ENCODE measurements around the gene CLGN.
"Not testable (repeated sequence)": the region's sequence is repeated elsewhere in the genome, so short reads cannot be mapped to it uniquely, and the experiment has no call there.

Gene CLGN, protein sequence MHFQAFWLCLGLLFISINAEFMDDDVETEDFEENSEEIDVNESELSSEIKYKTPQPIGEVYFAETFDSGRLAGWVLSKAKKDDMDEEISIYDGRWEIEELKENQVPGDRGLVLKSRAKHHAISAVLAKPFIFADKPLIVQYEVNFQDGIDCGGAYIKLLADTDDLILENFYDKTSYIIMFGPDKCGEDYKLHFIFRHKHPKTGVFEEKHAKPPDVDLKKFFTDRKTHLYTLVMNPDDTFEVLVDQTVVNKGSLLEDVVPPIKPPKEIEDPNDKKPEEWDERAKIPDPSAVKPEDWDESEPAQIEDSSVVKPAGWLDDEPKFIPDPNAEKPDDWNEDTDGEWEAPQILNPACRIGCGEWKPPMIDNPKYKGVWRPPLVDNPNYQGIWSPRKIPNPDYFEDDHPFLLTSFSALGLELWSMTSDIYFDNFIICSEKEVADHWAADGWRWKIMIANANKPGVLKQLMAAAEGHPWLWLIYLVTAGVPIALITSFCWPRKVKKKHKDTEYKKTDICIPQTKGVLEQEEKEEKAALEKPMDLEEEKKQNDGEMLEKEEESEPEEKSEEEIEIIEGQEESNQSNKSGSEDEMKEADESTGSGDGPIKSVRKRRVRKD

DNA sequence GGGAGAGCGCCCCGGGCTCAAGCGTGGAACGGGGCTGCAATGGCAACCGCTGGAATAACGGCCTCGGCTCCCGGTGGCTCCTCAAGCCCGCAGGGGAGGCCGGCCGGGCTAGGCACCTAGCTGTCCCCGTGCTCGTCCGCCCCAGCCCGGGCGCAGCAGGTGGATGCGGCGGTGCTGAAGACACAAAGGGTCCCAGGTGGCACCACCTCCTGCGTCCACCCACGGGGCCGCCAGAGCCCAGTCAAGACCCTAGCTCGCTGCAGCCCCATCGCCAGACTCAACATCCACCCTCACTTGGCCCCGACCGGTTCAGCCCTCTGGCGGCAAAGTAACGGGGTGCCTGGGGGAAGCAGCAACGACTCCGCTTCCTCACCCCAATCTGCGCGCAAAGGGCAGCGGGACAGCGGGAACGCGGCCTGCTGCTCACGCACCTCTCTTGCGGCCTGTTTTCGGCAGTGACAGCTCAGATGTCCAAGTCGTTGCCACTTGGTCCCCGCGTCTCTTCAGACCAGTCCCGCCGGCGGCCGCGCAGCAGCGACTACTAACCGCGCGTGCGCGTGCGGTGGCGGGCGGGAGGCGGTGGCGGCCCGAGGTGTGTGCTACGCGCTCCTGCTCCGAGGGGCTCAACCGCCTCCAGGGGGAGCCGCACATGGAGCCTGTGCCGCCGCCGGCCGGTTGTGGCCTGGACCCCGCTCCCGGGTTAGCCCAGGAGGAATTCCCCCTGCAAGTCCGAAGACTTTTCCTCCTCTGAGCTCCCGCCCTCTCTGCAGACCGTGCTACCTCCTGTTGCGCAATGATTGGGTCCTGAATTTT lies at the start of gene CLGN:
CLGN (minus strand) TSS at position 543 of the 813 bp plus-strand sequence. CDS start 14,570 bp downstream, outside the sequence.
- DNase-seq: peak; percentile 68 to 98 (median 96)

DNA sequence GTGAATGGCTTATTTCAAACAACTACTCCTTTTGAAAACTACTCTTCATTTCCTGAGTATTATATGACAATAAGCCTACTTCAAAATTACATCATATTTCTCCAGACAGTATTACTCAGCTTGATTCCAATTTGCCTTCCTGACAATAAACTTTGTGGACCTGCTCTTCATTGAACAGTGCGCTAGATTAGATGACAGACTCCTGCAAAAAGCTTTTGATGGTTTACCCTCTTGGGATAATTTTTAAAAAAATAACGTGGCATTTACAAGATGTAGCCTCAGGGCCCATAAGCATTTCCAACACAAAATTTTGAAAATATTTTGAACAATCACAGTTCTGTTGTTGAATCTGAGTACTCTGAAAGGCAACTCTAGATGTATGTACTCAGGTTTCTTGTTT lies 44.7 kb upstream of the CLGN start:
- DNase-seq: peak in 1 of 3 experiments; percentile 53

DNA sequence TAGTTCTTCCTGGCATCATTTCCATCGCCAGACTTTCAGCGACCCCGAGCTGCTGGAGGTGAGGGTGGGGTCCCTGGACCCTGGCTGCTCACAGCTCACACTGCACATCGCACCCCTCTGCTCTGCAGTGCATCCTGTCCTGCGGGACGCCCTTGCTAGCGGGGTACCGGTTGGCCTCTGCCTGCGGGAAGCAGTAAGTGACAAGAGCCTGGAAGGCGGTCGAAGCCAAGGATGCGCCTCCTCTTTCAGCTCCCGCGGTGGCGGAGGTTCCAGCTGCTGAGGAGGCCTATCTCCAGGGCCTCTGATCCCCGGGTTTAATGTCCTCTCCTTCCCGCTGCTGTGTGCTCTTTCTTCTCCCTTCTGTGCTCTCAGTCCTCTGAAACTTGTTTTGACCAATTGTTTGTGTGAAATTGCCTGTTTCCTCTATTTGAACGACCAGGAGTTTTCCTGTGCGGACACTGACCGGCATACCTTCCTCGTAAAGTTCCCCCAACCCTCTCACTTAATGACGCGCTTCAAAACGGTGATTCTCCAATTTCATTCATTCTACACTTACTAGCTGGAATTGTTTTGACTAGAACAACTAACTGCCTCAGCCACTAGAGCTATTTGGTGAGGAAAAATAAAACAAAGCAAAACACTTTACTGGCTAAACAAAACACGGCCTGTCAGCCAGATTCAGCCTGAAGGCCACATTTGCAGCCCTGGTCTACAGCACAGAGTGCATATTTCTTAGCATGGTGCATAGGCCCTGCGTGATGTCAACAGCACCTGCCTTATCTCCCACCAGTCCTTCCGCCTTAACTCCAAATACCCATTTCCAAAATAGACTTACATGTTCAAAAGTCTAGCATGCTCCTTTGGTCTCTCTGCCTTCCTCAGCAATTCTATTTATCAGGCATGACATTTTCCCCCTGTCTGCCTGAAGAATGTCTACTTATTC lies 42.6 kb upstream of the CLGN start:
- no peak for DNase-seq

DNA sequence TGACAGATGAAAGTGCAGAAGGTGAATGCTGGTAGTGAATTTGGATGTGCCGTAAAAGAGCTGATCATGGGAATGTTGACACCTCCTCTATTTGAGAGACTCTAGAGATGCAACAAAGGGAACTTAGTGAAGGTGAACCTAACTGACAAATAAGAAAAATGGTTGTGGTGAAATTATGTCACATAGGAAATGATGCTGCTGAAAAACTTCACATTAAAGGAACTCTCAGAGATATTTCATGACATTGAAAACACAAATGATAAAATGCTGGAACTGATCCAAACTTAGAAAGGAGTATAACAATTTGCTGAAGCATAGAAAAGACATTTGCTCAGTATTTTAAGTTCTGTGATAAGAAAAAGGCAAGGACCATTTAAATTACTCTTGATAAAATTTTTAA lies 38.7 kb upstream of the CLGN start:
- DNase-seq: no peak

DNA sequence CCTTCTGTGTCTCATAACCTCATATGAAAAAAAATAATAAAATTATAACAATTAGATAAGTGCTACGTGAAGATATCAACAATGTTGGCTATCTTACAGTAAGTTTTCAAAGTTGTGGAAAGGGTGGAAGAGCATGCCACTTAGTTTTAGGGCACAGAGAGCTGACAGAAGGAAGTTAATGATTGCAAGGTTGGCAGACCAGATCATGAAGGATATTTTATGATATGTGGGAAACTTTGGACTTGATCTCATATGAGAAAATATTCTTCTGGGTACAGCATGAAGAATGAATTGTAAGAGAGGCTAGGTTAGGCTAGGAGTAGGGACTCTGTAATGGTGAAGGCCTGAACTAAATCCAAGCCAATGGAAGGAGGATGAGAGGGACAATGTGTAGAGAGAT lies 36.2 kb upstream of the CLGN start:
- DNase-seq: no peak

DNA sequence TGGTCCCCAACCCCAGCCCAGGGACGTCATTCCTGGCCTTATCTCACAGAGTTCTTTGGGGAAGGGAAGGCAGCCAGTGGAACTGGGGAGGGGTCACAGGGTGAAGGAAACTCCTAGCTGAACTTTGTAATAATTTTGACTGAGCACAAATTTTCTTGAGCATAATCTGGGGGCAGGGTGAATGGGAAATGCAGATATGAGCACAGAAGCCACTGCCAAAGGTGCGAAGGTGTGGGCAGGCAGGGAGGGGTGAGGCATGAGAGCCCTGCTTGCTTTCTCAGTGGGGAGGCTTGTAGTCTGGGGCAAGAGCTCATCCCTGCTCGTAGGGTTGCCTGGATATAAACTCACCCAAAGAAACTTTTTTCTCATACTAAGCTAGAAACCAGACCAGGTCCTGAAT lies 35.7 kb upstream of the CLGN start:
- DNase-seq: no peak

DNA sequence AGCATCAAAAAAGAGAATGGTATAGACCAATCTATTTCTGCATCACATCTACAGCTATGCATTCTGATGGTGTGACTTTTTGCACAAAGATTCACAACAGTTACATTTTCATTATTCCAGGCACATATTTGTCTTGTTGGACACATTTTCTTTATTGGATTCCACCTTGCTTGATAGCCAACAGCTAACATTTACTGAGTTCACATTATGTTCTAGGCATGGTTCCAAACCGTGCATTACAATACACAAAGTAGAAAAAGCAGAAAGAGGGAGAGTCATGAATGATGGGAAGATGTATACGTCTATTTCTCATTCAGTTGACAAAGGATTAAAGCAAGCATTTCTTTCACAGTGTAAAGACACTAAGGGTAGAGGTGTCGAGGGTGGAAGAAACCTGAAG lies 22.9 kb upstream of the CLGN start:
- DNase-seq: no peak

DNA sequence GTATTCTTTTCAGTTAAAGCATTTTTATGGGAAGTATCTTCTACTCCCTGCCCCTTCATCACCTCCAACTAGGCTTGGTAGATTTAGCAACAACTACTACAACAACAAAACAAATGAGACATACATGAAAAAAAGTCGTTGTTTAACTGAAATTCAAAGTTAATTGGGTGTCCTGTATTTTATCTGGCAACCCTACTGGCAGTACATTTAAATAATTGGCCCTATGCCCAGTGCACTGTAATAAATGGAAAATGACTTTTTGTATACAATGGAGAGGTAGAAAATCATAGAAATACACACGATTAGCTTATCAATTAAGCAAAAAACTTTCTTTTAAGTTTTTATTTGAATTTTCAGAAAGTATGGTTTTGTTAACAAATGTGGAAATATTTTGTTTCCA lies 21.4 kb upstream of the CLGN start:
- DNase-seq: peak in 1 of 3 experiments; percentile 26

DNA sequence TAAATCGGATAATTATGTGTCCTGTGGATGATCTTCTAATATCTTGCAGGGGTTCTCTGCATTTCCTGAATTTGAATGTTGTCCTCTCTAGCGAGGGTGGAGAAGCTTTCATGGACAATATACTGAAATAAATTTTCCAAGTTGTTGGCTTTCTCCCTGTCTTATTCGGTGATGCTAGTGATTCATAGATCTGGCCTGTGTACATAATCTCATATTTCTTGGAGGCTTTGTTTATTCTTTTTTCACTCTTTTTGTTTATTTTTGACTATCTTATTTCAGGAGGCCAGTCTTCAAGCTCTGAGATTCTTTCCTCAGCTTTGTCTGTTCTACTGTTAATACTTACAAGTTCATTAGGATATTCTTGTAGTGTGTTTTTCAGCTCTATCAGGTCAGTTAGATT lies 20.7 kb upstream of the CLGN start:
- no peak for DNase-seq

DNA sequence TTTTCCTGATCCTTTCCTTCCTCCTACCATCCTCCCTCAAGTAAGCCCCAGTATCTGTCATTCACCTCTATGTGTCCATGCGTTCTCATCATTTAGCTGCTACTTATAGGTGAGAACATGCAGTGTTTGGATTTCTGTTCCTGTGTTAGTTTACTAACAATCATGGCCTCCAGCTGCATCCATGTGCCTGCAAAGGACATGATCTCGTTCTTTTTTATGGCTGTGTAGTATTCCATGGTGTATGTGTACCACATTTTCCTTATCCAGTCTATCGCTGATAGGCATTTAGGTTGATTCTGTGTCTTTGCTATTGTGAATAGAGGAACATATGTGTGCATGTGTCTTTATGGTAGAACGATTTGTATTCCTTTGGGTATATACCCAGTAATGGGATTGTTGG lies 16.9 kb upstream of the CLGN start:
- DNase-seq: not testable (repeated sequence)

DNA sequence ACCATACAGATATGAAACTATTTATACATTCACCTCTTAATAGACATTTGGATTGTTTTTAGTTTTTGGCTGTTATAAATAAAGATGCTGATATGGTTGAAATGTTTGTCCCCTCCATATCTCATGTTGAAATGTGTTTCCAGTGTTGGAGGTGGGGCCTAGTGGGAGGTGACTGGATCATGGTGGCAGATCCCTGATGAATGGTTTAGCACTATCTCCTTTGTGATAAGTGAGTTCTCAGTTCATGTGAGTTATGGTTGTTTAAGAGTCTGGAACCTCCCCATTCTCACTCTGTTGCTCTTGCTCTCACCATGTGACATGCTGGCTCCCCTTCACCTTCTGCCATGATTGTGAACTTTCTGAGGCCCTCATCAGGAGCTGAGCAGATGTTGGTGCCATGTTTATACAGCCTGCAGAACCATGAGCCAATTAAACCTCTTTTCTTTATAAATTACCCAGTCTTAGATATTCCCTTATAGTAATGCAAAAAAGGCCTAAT lies 12.2 kb upstream of the CLGN start:
- no peak for DNase-seq

DNA sequence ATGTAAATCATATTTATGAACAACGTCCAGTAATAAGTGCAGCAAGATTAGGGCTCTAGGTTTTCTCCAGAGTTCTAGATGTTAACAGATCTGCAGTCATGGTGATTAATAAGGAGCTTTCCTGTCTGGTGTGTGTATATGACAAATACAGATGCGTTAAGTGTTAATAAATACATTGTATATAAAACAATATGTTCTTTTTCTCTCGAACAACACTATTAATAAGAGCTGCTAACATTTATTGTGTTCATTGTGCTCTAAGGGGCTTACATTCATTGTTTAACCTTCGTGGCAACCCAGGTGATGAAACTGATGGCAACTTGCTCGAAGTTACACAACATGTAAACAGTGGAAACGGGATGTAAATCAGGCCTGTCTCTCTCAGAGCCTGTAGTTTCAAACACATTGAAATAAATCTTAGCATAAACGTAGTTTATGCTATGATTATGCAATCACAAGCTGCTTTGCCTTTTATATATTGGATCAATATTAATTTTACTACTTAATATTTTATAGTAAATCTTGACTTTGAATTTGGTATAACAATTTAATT lies 547 bp upstream of the CLGN start:
- no peak for DNase-seq

DNA sequence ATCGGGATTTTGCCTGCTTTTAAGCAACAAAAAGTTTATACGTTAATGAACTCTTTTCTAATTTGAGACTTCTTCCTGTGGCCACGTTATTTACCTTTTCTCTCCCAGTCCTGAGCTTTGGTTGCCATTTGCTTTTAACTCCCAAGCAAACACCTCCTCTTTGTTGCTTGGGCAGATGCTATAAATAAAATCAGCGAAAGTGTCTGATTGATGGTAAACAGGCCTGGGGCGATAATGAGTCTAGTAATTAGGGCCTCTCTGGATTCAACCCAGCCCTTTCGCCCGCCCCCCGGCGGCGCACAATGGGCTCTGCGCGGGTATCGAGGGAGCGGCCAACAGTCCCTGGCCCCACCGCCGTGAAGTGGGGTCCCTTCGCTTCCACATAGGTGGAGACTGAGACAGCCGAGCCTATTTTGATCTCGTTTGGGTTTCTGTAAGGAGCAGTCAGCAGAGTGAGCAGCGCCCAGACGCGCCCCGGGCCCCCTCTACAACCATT lies 790 bp downstream of the CLGN start:
- peak; percentile 31 to 98 (median 98) for DNase-seq

DNA sequence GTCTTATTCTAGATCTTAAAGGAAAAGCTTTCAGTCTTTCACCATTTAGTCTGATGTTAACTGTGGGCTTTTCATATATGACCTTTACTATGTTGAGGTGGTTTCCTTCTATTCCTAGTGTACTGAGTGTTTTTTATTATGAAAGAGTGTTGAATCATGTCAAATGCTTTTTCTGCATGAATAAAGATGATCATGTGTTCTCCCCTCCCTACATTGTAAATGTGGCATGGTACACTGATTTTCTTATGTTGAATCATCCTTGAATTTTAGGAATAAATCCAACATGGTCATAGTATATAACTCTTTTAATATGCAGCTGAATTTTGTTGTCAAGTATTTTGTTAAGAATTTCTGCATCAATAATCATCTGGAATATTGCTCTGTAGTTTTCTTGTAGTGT lies 4.3 kb downstream of the CLGN start:
- DNase-seq: no peak

DNA sequence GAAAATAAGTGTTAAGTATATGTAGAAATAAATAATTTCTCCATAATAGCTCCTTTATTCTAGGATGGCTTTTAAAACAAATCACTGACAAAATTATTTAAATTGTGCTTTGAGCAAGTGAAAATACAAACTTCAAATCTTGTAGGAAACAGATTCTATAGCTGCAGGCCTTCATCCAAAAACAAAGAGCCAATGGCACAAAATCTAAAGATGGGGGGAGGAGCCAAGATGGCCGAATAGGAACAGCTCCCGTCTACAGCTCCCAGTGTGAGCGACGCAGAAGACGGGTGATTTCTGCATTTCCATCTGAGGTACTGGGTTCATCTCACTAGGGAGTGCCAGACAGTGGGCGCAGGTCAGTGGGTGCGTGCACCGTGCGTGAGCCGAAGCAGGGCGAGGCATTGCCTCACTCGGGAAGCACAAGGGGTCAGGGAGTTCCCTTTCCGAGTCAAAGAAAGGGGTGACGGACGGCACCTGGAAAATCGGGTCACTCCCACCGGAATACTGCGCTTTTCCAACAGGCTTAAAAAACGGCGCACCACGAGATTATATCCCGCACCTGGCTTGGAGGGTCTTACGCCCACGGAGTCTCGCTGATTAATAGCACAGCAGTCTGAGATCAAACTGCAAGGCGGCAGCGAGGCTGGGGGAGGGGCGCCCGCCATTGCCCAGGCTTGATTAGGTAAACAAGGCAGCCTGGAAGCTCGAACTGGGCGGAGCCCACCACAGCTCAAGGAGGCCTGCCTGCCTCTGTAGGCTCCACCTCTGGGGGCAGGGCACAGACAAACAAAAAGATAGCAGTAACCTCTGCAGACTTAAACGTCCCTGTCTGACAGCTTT lies 14.1 kb downstream of the CLGN start:
- DNase-seq: not testable (repeated sequence)

DNA sequence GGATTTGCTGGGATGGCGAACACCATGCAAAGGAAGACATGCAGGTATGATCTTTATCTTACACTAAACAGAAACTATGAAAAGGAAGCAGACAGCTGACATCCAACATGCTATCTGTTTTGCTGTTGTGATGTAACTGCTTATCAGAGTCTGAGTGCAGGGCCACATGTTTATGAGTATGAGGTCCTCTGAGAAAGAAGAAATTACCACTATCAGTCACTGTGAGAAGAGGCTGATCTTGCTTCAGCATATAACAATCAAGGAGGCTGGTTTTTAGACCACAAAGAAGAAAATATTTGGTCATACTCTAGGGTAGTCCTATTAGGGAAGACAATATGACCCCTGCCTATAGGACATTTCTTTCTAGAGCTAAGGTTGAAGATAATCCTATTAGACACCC lies 18.5 kb downstream of the CLGN start:
- no peak for DNase-seq

DNA sequence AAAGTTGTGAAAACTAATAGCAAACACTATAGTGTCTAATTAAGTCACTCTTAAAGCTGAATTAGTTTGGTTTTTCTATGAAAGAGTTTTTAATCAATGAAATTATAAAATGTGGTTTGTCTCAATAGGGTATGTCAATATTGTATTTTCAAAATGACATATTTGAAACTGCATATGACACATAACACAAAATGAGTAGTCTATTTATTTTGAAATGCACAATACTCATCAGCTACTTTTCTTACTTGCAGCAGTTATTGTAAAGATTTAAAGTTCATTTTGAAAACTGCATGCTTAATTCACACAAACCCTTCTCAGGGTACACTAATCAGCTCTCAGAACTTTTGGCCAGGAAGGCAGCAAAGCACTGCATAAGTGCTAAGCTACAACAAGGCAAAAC lies 21.2 kb downstream of the CLGN start:
- DNase-seq: no peak

DNA sequence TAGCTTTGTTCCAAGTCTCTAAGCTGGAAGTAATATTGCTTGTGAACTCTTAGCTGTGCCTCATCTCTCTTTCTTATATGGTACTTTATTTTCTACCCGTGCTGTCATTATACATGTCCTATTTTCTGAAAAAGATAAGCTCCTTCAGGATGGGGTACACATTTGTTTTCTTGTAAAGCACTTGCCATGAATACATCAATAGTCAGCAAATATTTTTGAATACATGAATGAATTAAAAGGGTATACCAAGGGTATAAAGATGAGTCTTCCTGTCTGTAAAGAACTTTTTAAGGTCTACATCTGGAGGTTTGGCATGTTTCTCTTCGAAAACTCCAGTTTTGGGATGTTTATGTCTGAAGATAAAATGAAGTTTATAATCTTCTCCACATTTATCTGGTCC lies 27.3 kb downstream of the CLGN start:
- no peak for DNase-seq

DNA sequence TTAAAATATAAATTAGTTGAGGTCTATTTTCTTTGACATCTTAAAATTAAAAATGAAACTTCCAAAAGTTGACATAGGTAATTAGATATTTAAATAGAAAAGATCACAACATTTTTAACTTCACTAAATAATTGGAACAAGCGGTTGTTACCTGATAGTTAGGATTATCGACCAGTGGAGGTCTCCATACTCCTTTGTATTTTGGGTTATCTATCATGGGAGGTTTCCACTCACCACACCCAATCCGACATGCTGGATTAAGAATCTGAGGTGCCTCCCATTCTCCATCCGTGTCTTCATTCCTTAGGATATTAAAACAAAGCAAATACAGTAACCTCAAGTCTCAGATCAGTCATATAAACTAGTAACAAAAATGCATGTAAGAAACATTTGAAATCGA lies 31.8 kb downstream of the CLGN start:
- peak in 1 of 3 experiments; percentile 19 for DNase-seq

DNA sequence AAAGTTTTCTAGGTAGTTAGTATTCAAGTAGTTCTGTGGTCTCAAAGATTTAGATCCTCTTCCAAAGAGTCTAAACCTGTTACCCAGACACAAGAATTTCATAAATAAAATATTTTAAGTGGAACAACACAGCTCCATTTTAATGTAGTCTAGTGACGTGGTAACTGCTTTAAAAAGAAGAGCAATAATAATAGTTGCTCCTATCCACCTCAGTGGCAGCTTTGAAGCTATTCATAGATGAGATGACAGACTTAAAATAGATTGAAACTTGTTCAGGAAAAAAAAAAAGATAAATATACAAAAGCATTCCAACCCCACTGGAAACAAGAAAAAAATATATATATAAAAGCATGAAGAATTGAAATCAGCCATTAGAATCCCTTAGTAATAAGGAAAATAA lies 39.4 kb downstream of the CLGN start:
- no peak for DNase-seq

DNA sequence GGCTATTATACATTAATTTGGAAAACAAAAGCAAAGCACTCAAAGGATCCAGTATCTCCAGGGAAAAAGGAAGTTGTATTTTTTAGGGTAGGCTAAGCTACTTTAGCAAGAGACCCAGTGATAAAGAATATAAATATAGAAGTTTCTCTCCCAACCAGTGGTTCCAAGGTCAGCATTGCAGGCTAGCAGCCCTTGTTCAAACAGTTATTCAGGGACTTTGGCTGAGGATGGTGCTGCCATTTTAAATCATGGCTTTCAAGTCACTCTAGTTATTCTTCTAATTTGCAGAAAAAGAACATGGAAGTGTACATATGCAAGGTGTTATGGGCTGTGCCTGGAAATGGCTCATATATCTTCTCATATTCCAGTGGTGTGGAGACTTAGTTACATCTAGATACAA lies 44.7 kb downstream of the CLGN start:
- no peak for DNase-seq
